Trophoblast cell (in vitro differentiated cells and primary cell): ENCODE results near the gene ST7.
A peak's percentile ranks its signal among the peaks of the same experiment; 100 is the strongest.

Experiments
- DNase-seq, 2 donors: peaks; one replicate each; pipeline ENCODE4 v3.0.0-alpha.2; 2016
- H2AFZ ChIP-seq: 2 replicates; pipeline ENCODE4 v1.6.1; 2013; ENCODE audit warnings: low read length, moderate library complexity, mild to moderate bottlenecking; ENCODE audit not compliant: insufficient read depth, poor library complexity
- H2AK5ac ChIP-seq: 2 replicates; pipeline ENCODE4 v1.6.1; 2013; ENCODE audit warnings: mild to moderate bottlenecking, low read length
- H2BK120ac ChIP-seq: 2 replicates; pipeline ENCODE4 v1.6.1; 2013; ENCODE audit warnings: low read length, mild to moderate bottlenecking, moderate library complexity; ENCODE audit not compliant: insufficient read depth, poor library complexity
- H2BK12ac ChIP-seq: 2 replicates; pipeline ENCODE4 v1.6.1; 2013; ENCODE audit warnings: mild to moderate bottlenecking, low read length, moderate library complexity
- H2BK5ac ChIP-seq: 2 replicates; pipeline ENCODE4 v1.6.1; 2013; ENCODE audit warnings: low read length, low read depth, moderate library complexity, mild to moderate bottlenecking; ENCODE audit not compliant: poor library complexity
- H3K14ac ChIP-seq: 2 replicates; pipeline ENCODE4 v1.6.1; 2013; ENCODE audit warnings: mild to moderate bottlenecking, low read length
- H3K18ac ChIP-seq: 2 replicates; pipeline ENCODE4 v1.6.1; 2013; ENCODE audit warnings: mild to moderate bottlenecking, low read length
- H3K23ac ChIP-seq: 2 replicates; pipeline ENCODE4 v1.6.1; 2013; ENCODE audit warnings: low read length
- H3K27ac ChIP-seq: 2 replicates; pipeline ENCODE4 v1.5.1; 2013; ENCODE audit warnings: low read depth, mild to moderate bottlenecking, inconsistent platforms, low read length, moderate library complexity
- H3K27me3 ChIP-seq: 2 replicates; pipeline ENCODE4 v1.6.1; 2013; ENCODE audit warnings: inconsistent platforms, mild to moderate bottlenecking, low read length, moderate library complexity; ENCODE audit not compliant: insufficient read depth
- H3K36me3 ChIP-seq, 2 experiments: 1 replicate in 1 of 2; 2 replicates in 1 of 2; pipeline ENCODE4 v1.6.1; 2013; ENCODE audit warnings: low read length in 2 of 2, mild to moderate bottlenecking in 2 of 2, moderate library complexity in 1 of 2; ENCODE audit not compliant: insufficient read depth in 2 of 2, control insufficient read depth in 1 of 2
- H3K4ac ChIP-seq: 2 replicates; pipeline ENCODE4 v1.6.1; 2013; ENCODE audit warnings: low read depth, mild to moderate bottlenecking, low read length, moderate library complexity
- H3K4me1 ChIP-seq, 2 experiments: 1 replicate in 1 of 2; 2 replicates in 1 of 2; pipeline ENCODE4 v1.6.1; 2013; ENCODE audit warnings: low read length in 2 of 2, mild to moderate bottlenecking in 2 of 2, moderate library complexity in 1 of 2; ENCODE audit not compliant: insufficient read depth in 2 of 2, control insufficient read depth in 1 of 2
- H3K4me2 ChIP-seq: 2 replicates; pipeline ENCODE4 v1.6.1; 2013; ENCODE audit warnings: inconsistent platforms, mild to moderate bottlenecking, low read length, moderate library complexity
- H3K4me3 ChIP-seq: 2 replicates; pipeline ENCODE4 v1.5.1; 2013; ENCODE audit warnings: mild to moderate bottlenecking, low read depth, low read length, inconsistent platforms
- H3K79me1 ChIP-seq: one replicate; pipeline ENCODE4 v1.6.1; 2013; ENCODE audit warnings: low read length
- H3K79me2 ChIP-seq: 2 replicates; pipeline ENCODE4 v1.6.1; 2013; ENCODE audit warnings: low read length, mild to moderate bottlenecking; ENCODE audit not compliant: control insufficient read depth, insufficient read depth, poor library complexity
- H3K9ac ChIP-seq: 2 replicates; pipeline ENCODE4 v1.6.1; 2013; ENCODE audit warnings: mild to moderate bottlenecking, low read length
- H3K9me3 ChIP-seq: 2 replicates; pipeline ENCODE4 v1.6.1; 2013; ENCODE audit warnings: low read depth, mild to moderate bottlenecking, control low read depth, inconsistent platforms, low read length; ENCODE audit not compliant: insufficient read depth
- H4K12ac ChIP-seq: 2 replicates; pipeline ENCODE4 v1.6.1; 2013; ENCODE audit warnings: low read depth, mild to moderate bottlenecking, low read length, moderate library complexity
- H4K8ac ChIP-seq: 2 replicates; pipeline ENCODE4 v1.6.1; 2013; ENCODE audit warnings: low read depth, mild to moderate bottlenecking, low read length, moderate library complexity
- H4K91ac ChIP-seq: one replicate; pipeline ENCODE4 v1.6.1; 2013; ENCODE audit warnings: low read depth, mild to moderate bottlenecking, low read length, moderate library complexity
- WGBS: extraction: QIAGEN DNeasy Blood & Tissue Kit; methylation state at CpG from one replicate; pipeline ENCODE4 v1.1.7; 2013; ENCODE audit warnings: missing lambda C conversion rate; ENCODE audit not compliant: insufficient read length, insufficient coverage; ENCODE audit errors: extremely low coverage; 5-methylcytosine and 5-hydroxymethylcytosine counted together

The ST7 gene

GRCh38 chr7:117154721-117155120 is 201.4 kb downstream of the ST7 start:
- Histone ChIP-seq H3K18ac (no peak overlapping the region), H2AFZ (no peak overlapping the region), H2BK12ac (no peak overlapping the region), H3K14ac (no peak overlapping the region), H2BK5ac (no peak overlapping the region), H3K27ac (no peak overlapping the region), H3K23ac (no peak overlapping the region), H3K4ac (no peak overlapping the region), H4K91ac (no peak overlapping the region), H4K8ac (no peak overlapping the region), H3K9me3 (no peaks in the 10 kb centered on the region), H3K79me2 (no peaks in the 10 kb centered on the region), H3K36me3 (no peaks in the 10 kb centered on the region), H3K9ac (no peak overlapping the region), H3K4me3 (no peak overlapping the region), H2BK120ac (no peak overlapping the region), H2AK5ac (no peak overlapping the region), H3K4me2 (no peak overlapping the region), H3K4me1 (no peaks in the 10 kb centered on the region), H3K79me1 (no peaks in the 10 kb centered on the region), H3K27me3 (no peaks in the 10 kb centered on the region), H4K12ac (no peak overlapping the region)
- peak; percentile 60 to 84 for DNase-seq
- no CpG with 5 or more reads among the region's 1 CpG for WGBS

GRCh38 chr7:117155694-117156093 is 202.4 kb downstream of the ST7 start:
- Histone ChIP-seq H3K27ac (no peak overlapping the region), H2BK5ac (no peak overlapping the region), H3K14ac (no peak overlapping the region), H3K18ac (no peak overlapping the region), H3K79me2 (no peaks in the 10 kb centered on the region), H2BK120ac (no peak overlapping the region), H3K4me3 (no peak overlapping the region), H3K4me2 (no peak overlapping the region), H3K4me1 (no peaks in the 10 kb centered on the region), H4K8ac (no peak overlapping the region), H2AK5ac (no peak overlapping the region), H3K9me3 (no peaks in the 10 kb centered on the region), H3K23ac (no peak overlapping the region), H3K4ac (no peak overlapping the region), H3K27me3 (no peaks in the 10 kb centered on the region), H3K36me3 (no peaks in the 10 kb centered on the region), H3K9ac (no peak overlapping the region), H2BK12ac (no peak overlapping the region), H2AFZ (no peak overlapping the region), H3K79me1 (no peaks in the 10 kb centered on the region), H4K91ac (no peak overlapping the region), H4K12ac (no peak overlapping the region)
- DNase-seq: no peak
- no CpG with 5 or more reads among the region's 1 CpG for WGBS

- H3K4me3 ChIP-seq: no peak overlapping the region
- H3K18ac ChIP-seq: no peak overlapping the region
- H3K9ac ChIP-seq: no peak overlapping the region
- H3K36me3 ChIP-seq: no peaks in the 10 kb centered on the region
- no peaks in the 10 kb centered on the region for H3K79me1 ChIP-seq
- H3K79me2 ChIP-seq: no peaks in the 10 kb centered on the region
- no peak overlapping the region for H3K23ac ChIP-seq
- H2BK5ac ChIP-seq: no peak overlapping the region
- no peak overlapping the region for H2AK5ac ChIP-seq
- no peak overlapping the region for H2BK120ac ChIP-seq
- H2AFZ ChIP-seq: no peak overlapping the region
- no peak overlapping the region for H4K12ac ChIP-seq
- no peak overlapping the region for H4K8ac ChIP-seq
- no peaks in the 10 kb centered on the region for H3K4me1 ChIP-seq
- no CpG with 5 or more reads among the region's 5 CpGs for WGBS
- no peak overlapping the region for H3K4ac ChIP-seq
- no peaks in the 10 kb centered on the region for H3K27me3 ChIP-seq
- no peak overlapping the region for H3K27ac ChIP-seq
- no peak overlapping the region for H4K91ac ChIP-seq
- peak; percentile 55 to 78 for DNase-seq
- H3K14ac ChIP-seq: no peak overlapping the region
- no peaks in the 10 kb centered on the region for H3K9me3 ChIP-seq
- H3K4me2 ChIP-seq: no peak overlapping the region
- H2BK12ac ChIP-seq: no peak overlapping the region
These were observed 204.2 kb downstream of the ST7 start for GRCh38 chr7:117157241-117158209.

GRCh38 chr7:117158941-117159697 is 205.8 kb downstream of the ST7 start:
- no CpG with 5 or more reads among the region's 4 CpGs for WGBS
- Histone ChIP-seq H3K9me3 (no peaks in the 10 kb centered on the region), H3K79me1 (no peaks in the 10 kb centered on the region)

More at GRCh38 chr7:117158941-117159697, 205.8 kb downstream of the ST7 start:
- no peaks in the 10 kb centered on the region for H3K27me3 ChIP-seq
- H3K36me3 ChIP-seq: no peaks in the 10 kb centered on the region
- H3K4me3 ChIP-seq: no peak overlapping the region
- H3K14ac ChIP-seq: no peak overlapping the region
- H3K4me2 ChIP-seq: no peak overlapping the region
- H2AFZ ChIP-seq: no peak overlapping the region
- H3K23ac ChIP-seq: no peak overlapping the region
- no peak overlapping the region for H3K18ac ChIP-seq
- no peaks in the 10 kb centered on the region for H3K4me1 ChIP-seq
- H4K91ac ChIP-seq: no peak overlapping the region
- no peak overlapping the region for H3K27ac ChIP-seq
- no peak overlapping the region for H2AK5ac ChIP-seq
- no peak overlapping the region for H2BK5ac ChIP-seq
- H3K79me2 ChIP-seq: no peaks in the 10 kb centered on the region
- H3K9ac ChIP-seq: no peak overlapping the region
- H4K12ac ChIP-seq: no peak overlapping the region
- H2BK120ac ChIP-seq: no peak overlapping the region
- no peak overlapping the region for H2BK12ac ChIP-seq
- H4K8ac ChIP-seq: no peak overlapping the region
- H3K4ac ChIP-seq: no peak overlapping the region
- DNase-seq: no peak
